ENCODE measurements around the gene ZNF225.

The ZNF225 gene

GRCh38 chr19:44142059-44142433, 28.8 kb downstream of the ZNF225 start:
- peaks cover 11% of the 10 kb centered on the region for H3K9me3 Mint-ChIP-seq
- H3K4me3 Mint-ChIP-seq, result peak overlapping the region; percentile 94 to 95 (median 94)
- H3K4me1 Mint-ChIP-seq, result peaks cover 33% of the 10 kb centered on the region
- peak overlapping the region; percentile 86 to 95 (median 91) for H3K27ac Mint-ChIP-seq
- H3K27me3 Mint-ChIP-seq (ENCODE audit: low read depth), result no peaks in the 10 kb centered on the region
- peaks cover 30% of the 10 kb centered on the region for H3K36me3 Mint-ChIP-seq (ENCODE audit: low read depth)
- no peak for TF ChIP-seq CTCF (IDR thresholded peaks at IDR 0.05; ENCODE audit: unreplicated experiment in 3 of 3)

- Mint-ChIP-seq H3K36me3 (ENCODE audit: low read depth) (peaks cover 81% of the 10 kb centered on the region), H3K9me3 (peaks cover 12% of the 10 kb centered on the region), H3K4me1 (no peaks in the 10 kb centered on the region), H3K4me3 (no peak overlapping the region), H3K27ac (no peak overlapping the region), H3K27me3 (ENCODE audit: low read depth) (no peaks in the 10 kb centered on the region)
- TF ChIP-seq CTCF (IDR thresholded peaks at IDR 0.05; ENCODE audit: unreplicated experiment in 3 of 3), result no peak
Observed at GRCh38 chr19:44149776-44150175, 36.6 kb downstream of the ZNF225 start.

- Mint-ChIP-seq H3K27me3 (ENCODE audit: low read depth) (no peaks in the 10 kb centered on the region), H3K4me3 (no peak overlapping the region), H3K9me3 (peaks cover 21% of the 10 kb centered on the region), H3K4me1 (no peaks in the 10 kb centered on the region), H3K27ac (no peak overlapping the region), H3K36me3 (ENCODE audit: low read depth) (peaks cover 80% of the 10 kb centered on the region)
- TF ChIP-seq CTCF (IDR thresholded peaks at IDR 0.05; ENCODE audit: unreplicated experiment in 3 of 3), result no peak
Observed at GRCh38 chr19:44151491-44151890, 38.3 kb downstream of the ZNF225 start.

- H3K4me1 Mint-ChIP-seq, result no peaks in the 10 kb centered on the region
- peaks cover 79% of the 10 kb centered on the region for H3K36me3 Mint-ChIP-seq (ENCODE audit: low read depth)
- peaks cover 3% of the 10 kb centered on the region for H3K27me3 Mint-ChIP-seq (ENCODE audit: low read depth)
- no peak for TF ChIP-seq CTCF (IDR thresholded peaks at IDR 0.05; ENCODE audit: unreplicated experiment in 3 of 3)
- H3K9me3 Mint-ChIP-seq, result peaks cover 54% of the 10 kb centered on the region
- no peak overlapping the region for H3K4me3 Mint-ChIP-seq
- H3K27ac Mint-ChIP-seq, result no peak overlapping the region
Observed at GRCh38 chr19:44156475-44156874, 43.3 kb downstream of the ZNF225 start.

- peaks cover 54% of the 10 kb centered on the region for H3K9me3 Mint-ChIP-seq
- H3K36me3 Mint-ChIP-seq (ENCODE audit: low read depth), result peaks cover 45% of the 10 kb centered on the region
- TF ChIP-seq CTCF (IDR thresholded peaks at IDR 0.05; ENCODE audit: unreplicated experiment in 3 of 3), result no peak
- H3K4me1 Mint-ChIP-seq, result peaks cover 20% of the 10 kb centered on the region
- no peaks in the 10 kb centered on the region for H3K27me3 Mint-ChIP-seq (ENCODE audit: low read depth)
- H3K27ac Mint-ChIP-seq, result no peak overlapping the region
- no peak overlapping the region for H3K4me3 Mint-ChIP-seq
Observed at GRCh38 chr19:44163789-44164188, 50.6 kb downstream of the ZNF225 start.

- no peak for TF ChIP-seq CTCF (IDR thresholded peaks at IDR 0.05; ENCODE audit: unreplicated experiment in 3 of 3)
- Mint-ChIP-seq H3K27me3 (ENCODE audit: low read depth) (no peaks in the 10 kb centered on the region), H3K4me1 (peaks cover 20% of the 10 kb centered on the region), H3K27ac (peak overlapping the region; percentile 98 to 99 (median 99)), H3K36me3 (ENCODE audit: low read depth) (peaks cover 46% of the 10 kb centered on the region), H3K4me3 (peak overlapping the region; percentile 95 to 99 (median 97)), H3K9me3 (peaks cover 52% of the 10 kb centered on the region)
Observed at GRCh38 chr19:44164327-44164672, 51.1 kb downstream of the ZNF225 start.

Data from nephron (organoid).